GOT3 (cell line): ENCODE results near the gene PCBP1.
"Not testable (repeated sequence)": the region's sequence is repeated elsewhere in the genome, so short reads cannot be mapped to it uniquely, and the experiment has no call there.

Experiments used
- DNase-seq: peaks from one replicate; lab custom pipeline; 2025; ENCODE audit warnings: mixed read lengths; lab: John Stamatoyannopoulos, UW

The PCBP1 gene

GRCh38 chr2:70086838-70087701, at the start of gene PCBP1:
PCBP1 (plus strand) TSS chr2:70087477; CDS start chr2:70087744, 267 bp downstream.
- DNase-seq = peak; percentile 81

GRCh38 chr2:70039366-70039765, 47.9 kb upstream of the PCBP1 start:
- DNase-seq = no peak

GRCh38 chr2:70041663-70042062, 45.6 kb upstream of the PCBP1 start:
- no peak for DNase-seq

- DNase-seq = no peak
Measured at GRCh38 chr2:70042246-70042645, 45.0 kb upstream of the PCBP1 start.

- no peak for DNase-seq
Measured at GRCh38 chr2:70043252-70043875, 43.9 kb upstream of the PCBP1 start.

- DNase-seq = no peak
Measured at GRCh38 chr2:70044290-70045040, 42.8 kb upstream of the PCBP1 start.

- DNase-seq = no peak
Measured at GRCh38 chr2:70045405-70045804, 41.9 kb upstream of the PCBP1 start.

GRCh38 chr2:70045932-70046331, 41.3 kb upstream of the PCBP1 start:
- no peak for DNase-seq

GRCh38 chr2:70046534-70046933, 40.7 kb upstream of the PCBP1 start:
- no peak for DNase-seq

GRCh38 chr2:70047451-70047850, 39.8 kb upstream of the PCBP1 start:
- DNase-seq = no peak

- no peak for DNase-seq
Measured at GRCh38 chr2:70049255-70049654, 38.0 kb upstream of the PCBP1 start.

GRCh38 chr2:70050631-70051425, 36.4 kb upstream of the PCBP1 start:
- no peak for DNase-seq

GRCh38 chr2:70055259-70055658, 32.0 kb upstream of the PCBP1 start:
- DNase-seq = not testable (repeated sequence)

- no peak for DNase-seq
Measured at GRCh38 chr2:70061317-70061716, 26.0 kb upstream of the PCBP1 start.

- DNase-seq = no peak
Measured at GRCh38 chr2:70062270-70062669, 25.0 kb upstream of the PCBP1 start.

- DNase-seq = no peak
Measured at GRCh38 chr2:70068119-70068518, 19.2 kb upstream of the PCBP1 start.

- no peak for DNase-seq
Measured at GRCh38 chr2:70069049-70069448, 18.2 kb upstream of the PCBP1 start.

- no peak for DNase-seq
Measured at GRCh38 chr2:70070542-70071268, 16.6 kb upstream of the PCBP1 start.

GRCh38 chr2:70073493-70073892, 13.8 kb upstream of the PCBP1 start:
- DNase-seq = no peak

- DNase-seq = no peak
Measured at GRCh38 chr2:70078384-70078783, 8.9 kb upstream of the PCBP1 start.

- no peak for DNase-seq
Measured at GRCh38 chr2:70080610-70081200, 6.6 kb upstream of the PCBP1 start.
